ENCODE measurements around the gene PDE4C. TPM values are rescaled to one million over a fixed set of nuclear protein-coding genes. Genes with fewer than 3 reads are reported as not detected.

Gene PDE4C
- total and polyA plus RNA-seq, 12 donors = 0.30 to 6.3 (median 1.1) TPM

DNA sequence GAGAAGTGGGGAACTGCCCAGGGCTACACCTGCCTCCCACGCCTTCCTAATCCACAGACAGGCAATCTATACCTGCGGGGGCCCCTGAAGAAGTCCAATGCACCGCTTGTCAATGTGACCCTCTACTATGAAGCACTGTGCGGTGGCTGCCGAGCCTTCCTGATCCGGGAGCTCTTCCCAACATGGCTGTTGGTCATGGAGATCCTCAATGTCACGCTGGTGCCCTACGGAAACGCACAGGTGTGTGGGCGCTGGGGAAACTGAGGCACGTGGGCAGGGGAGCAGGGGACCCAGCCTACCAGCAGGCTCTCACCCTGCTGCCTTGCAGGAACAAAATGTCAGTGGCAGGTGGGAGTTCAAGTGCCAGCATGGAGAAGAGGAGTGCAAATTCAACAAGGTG, 51.3 kb downstream of the PDE4C start:
- WGBS, 2 donors = 86 to 92% methylated on average over 11 of the region's 11 CpGs
- intact Hi-C loops (cut with DNase I) = no loop called here
- Histone ChIP-seq H3K36me3 (peaks cover 0 to 43% (median 0%) of the 10 kb centered on the region in 9 donors), H3K9me3 (no peaks in the 10 kb centered on the region), H3K4me1 (peaks cover 0 to 89% (median 19%) of the 10 kb centered on the region in 9 donors), H3K27me3 (no peaks in the 10 kb centered on the region), H3K4me3 (peak overlapping the region in 5 of 10 donors; percentile 65 to 91 (median 76)), H3K27ac (peak overlapping the region in 1 of 10 donors; percentile 96)
- TF ChIP-seq, protein P1, sequence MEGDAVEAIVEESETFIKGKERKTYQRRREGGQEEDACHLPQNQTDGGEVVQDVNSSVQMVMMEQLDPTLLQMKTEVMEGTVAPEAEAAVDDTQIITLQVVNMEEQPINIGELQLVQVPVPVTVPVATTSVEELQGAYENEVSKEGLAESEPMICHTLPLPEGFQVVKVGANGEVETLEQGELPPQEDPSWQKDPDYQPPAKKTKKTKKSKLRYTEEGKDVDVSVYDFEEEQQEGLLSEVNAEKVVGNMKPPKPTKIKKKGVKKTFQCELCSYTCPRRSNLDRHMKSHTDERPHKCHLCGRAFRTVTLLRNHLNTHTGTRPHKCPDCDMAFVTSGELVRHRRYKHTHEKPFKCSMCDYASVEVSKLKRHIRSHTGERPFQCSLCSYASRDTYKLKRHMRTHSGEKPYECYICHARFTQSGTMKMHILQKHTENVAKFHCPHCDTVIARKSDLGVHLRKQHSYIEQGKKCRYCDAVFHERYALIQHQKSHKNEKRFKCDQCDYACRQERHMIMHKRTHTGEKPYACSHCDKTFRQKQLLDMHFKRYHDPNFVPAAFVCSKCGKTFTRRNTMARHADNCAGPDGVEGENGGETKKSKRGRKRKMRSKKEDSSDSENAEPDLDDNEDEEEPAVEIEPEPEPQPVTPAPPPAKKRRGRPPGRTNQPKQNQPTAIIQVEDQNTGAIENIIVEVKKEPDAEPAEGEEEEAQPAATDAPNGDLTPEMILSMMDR (IDR thresholded peaks at IDR 0.05) = no peak
- no peak for DNase-seq
- ATAC-seq = no peak

Other genes with a start within 250 kb of the PDE4C start
- 10 to 100 TPM in 5 of 10 donors, 1 to 10 TPM in 5; 4.8 to 22.4 (median 10.0) TPM for gene ARRDC2, start 218.3 kb downstream of the PDE4C start, total RNA-seq
- gene ARRDC2, start 218.3 kb downstream of the PDE4C start, polyA plus RNA-seq = 10 to 100 TPM; 19.3 to 45.5 TPM
- 1 to 10 TPM in 2 of 10 donors, under 1 TPM in 8; 0.24 to 5.4 (median 0.45) TPM for gene IL12RB1, start 139.5 kb downstream of the PDE4C start, total RNA-seq
- under 1 TPM; 0.36 to 0.51 TPM for gene IL12RB1, start 139.5 kb downstream of the PDE4C start, polyA plus RNA-seq
- gene MAST3, start 128.7 kb downstream of the PDE4C start, total RNA-seq = 1 to 10 TPM; 2.8 to 6.4 (median 4.6) TPM
- gene MAST3, start 128.7 kb downstream of the PDE4C start, polyA plus RNA-seq = 1 to 10 TPM; 1.5 to 2.6 TPM
- gene PIK3R2, start 73.3 kb downstream of the PDE4C start, total RNA-seq = 10 to 100 TPM; 15.7 to 29.1 (median 22.3) TPM
- 1 to 10 TPM; 2.3 to 6.7 TPM for gene PIK3R2, start 73.3 kb downstream of the PDE4C start, polyA plus RNA-seq
- 100 to 1,000 TPM in 1 of 10 donors, 10 to 100 TPM in 7, 1 to 10 TPM in 2; 6.5 to 241 (median 11.9) TPM for gene IFI30, start 52.6 kb downstream of the PDE4C start, total RNA-seq
- gene IFI30, start 52.6 kb downstream of the PDE4C start, polyA plus RNA-seq = 10 to 100 TPM in 1 of 2 donors, 1 to 10 TPM in 1; 9.7 to 31.2 TPM
- gene MPV17L2, start 33.2 kb downstream of the PDE4C start, total RNA-seq = 10 to 100 TPM; 10.6 to 16.5 (median 14.5) TPM
- gene MPV17L2, start 33.2 kb downstream of the PDE4C start, polyA plus RNA-seq = 10 to 100 TPM; 23.0 to 61.9 TPM
- gene RAB3A, start 22.4 kb downstream of the PDE4C start, total RNA-seq = 10 to 100 TPM; 24.1 to 36.3 (median 31.4) TPM
- 10 to 100 TPM in 1 of 2 donors, 1 to 10 TPM in 1; 7.8 to 16.7 TPM for gene RAB3A, start 22.4 kb downstream of the PDE4C start, polyA plus RNA-seq
- 1 to 10 TPM in 5 of 10 donors, under 1 TPM in 5; 0.49 to 1.5 (median 0.96) TPM for gene IQCN, start 48.0 kb upstream of the PDE4C start, total RNA-seq
- 1 to 10 TPM in 1 of 2 donors, under 1 TPM in 1; 0.17 to 7.8 TPM for gene IQCN, start 48.0 kb upstream of the PDE4C start, polyA plus RNA-seq
- 100 to 1,000 TPM in 9 of 10 donors, 10 to 100 TPM in 1; 93.7 to 195 (median 133) TPM for gene JUND, start 55.2 kb upstream of the PDE4C start, total RNA-seq
- gene JUND, start 55.2 kb upstream of the PDE4C start, polyA plus RNA-seq = 100 to 1,000 TPM; 103 to 278 TPM
- gene LSM4, start 96.6 kb upstream of the PDE4C start, total RNA-seq = 100 to 1,000 TPM in 1 of 10 donors, 10 to 100 TPM in 9; 73.2 to 114 (median 93.3) TPM
- 100 to 1,000 TPM; 135 to 163 TPM for gene LSM4, start 96.6 kb upstream of the PDE4C start, polyA plus RNA-seq
- 10 to 100 TPM; 36.0 to 61.3 (median 46.8) TPM for gene PGPEP1, start 114.2 kb upstream of the PDE4C start, total RNA-seq
- 10 to 100 TPM; 10.0 to 27.2 TPM for gene PGPEP1, start 114.2 kb upstream of the PDE4C start, polyA plus RNA-seq
- 1 to 10 TPM in 4 of 10 donors, under 1 TPM in 6; 0.44 to 2.5 (median 0.79) TPM for gene GDF15, start 159.7 kb upstream of the PDE4C start, total RNA-seq
- under 1 TPM; 0.44 to 0.62 TPM for gene GDF15, start 159.7 kb upstream of the PDE4C start, polyA plus RNA-seq
- gene LRRC25, start 171.2 kb upstream of the PDE4C start, total RNA-seq = 10 to 100 TPM in 1 of 10 donors, 1 to 10 TPM in 7, under 1 TPM in 2; 0.57 to 13.3 (median 1.8) TPM
- gene LRRC25, start 171.2 kb upstream of the PDE4C start, polyA plus RNA-seq = 1 to 10 TPM; 1.1 to 2.2 TPM
- 10 to 100 TPM; 17.6 to 47.1 (median 27.3) TPM for gene SSBP4, start 193.0 kb upstream of the PDE4C start, total RNA-seq
- gene SSBP4, start 193.0 kb upstream of the PDE4C start, polyA plus RNA-seq = 10 to 100 TPM; 41.3 to 51.6 TPM
- 10 to 100 TPM; 12.6 to 40.7 (median 18.0) TPM for gene ISYNA1, start 211.7 kb upstream of the PDE4C start, total RNA-seq
- 100 to 1,000 TPM in 1 of 2 donors, 10 to 100 TPM in 1; 21.4 to 137 TPM for gene ISYNA1, start 211.7 kb upstream of the PDE4C start, polyA plus RNA-seq